Left forelimb (tissue), 1 donor: Measurements from ENCODE around the gene KHNYN.
"Not testable (repeated sequence)": the region's sequence is repeated elsewhere in the genome, so short reads cannot be mapped to it uniquely, and the experiment has no call there.

Experiments used
- DNase-seq: peaks from one replicate; pipeline ENCODE4 v3.0.0-alpha.2; 2018; ENCODE audit warnings: low spot score

Gene KHNYN

GRCh38 chr14:24429395-24430142 lies at the start of gene KHNYN, which contains the start of gene CBLN3:
Gene KHNYN (plus strand): TSS chr14:24429954. CDS start chr14:24430731, 777 bp downstream.
Gene CBLN3 (minus strand): TSS chr14:24429668. CDS start chr14:24429054, 614 bp downstream.
- peak; percentile 93 for DNase-seq

- no peak for DNase-seq
Measured at GRCh38 chr14:24381363-24382063, 48.2 kb upstream of the KHNYN start.

- DNase-seq, result no peak
Measured at GRCh38 chr14:24382064-24382371, 47.7 kb upstream of the KHNYN start.

- no peak for DNase-seq
Measured at GRCh38 chr14:24384169-24384568, 45.6 kb upstream of the KHNYN start.

GRCh38 chr14:24385524-24385923 lies 44.2 kb upstream of the KHNYN start:
- no peak for DNase-seq

- DNase-seq, result no peak
Measured at GRCh38 chr14:24387009-24387345, 42.8 kb upstream of the KHNYN start.

- DNase-seq, result not testable (repeated sequence)
Measured at GRCh38 chr14:24387579-24387978, 42.2 kb upstream of the KHNYN start.

GRCh38 chr14:24388474-24389179 lies 41.1 kb upstream of the KHNYN start:
- DNase-seq, result no peak

GRCh38 chr14:24389226-24389848 lies 40.4 kb upstream of the KHNYN start:
- no peak for DNase-seq

GRCh38 chr14:24390701-24391468 lies 38.9 kb upstream of the KHNYN start:
- DNase-seq, result no peak

GRCh38 chr14:24392325-24393091 lies 37.2 kb upstream of the KHNYN start:
- no peak for DNase-seq

- no peak for DNase-seq
Measured at GRCh38 chr14:24394275-24394674, 35.5 kb upstream of the KHNYN start.

- DNase-seq, result no peak
Measured at GRCh38 chr14:24395609-24396582, 33.9 kb upstream of the KHNYN start.

- no peak for DNase-seq
Measured at GRCh38 chr14:24397639-24398292, 32.0 kb upstream of the KHNYN start.

- peak; percentile 78 for DNase-seq
Measured at GRCh38 chr14:24398293-24398652, 31.5 kb upstream of the KHNYN start.

GRCh38 chr14:24398653-24399446 lies 30.9 kb upstream of the KHNYN start, which contains the start of gene NYNRIN:
Gene NYNRIN (plus strand): TSS chr14:24399003. CDS start chr14:24399247, 244 bp downstream.
- DNase-seq, result peak; percentile 87

GRCh38 chr14:24399447-24399822 lies 30.3 kb upstream of the KHNYN start:
- no peak for DNase-seq

GRCh38 chr14:24399999-24400718 lies 29.6 kb upstream of the KHNYN start:
- DNase-seq, result no peak
